T-helper 1 cell treated with Interleukin-12 subunit alpha and Interleukin-12 subunit beta and Interleukin-4 antibody, amounts not matched to agents 30 ng/mL and 1 ng/mL, for 36 hours (primary cell): ENCODE measurements around the gene ZNF490. TPM values are rescaled to one million over a fixed set of nuclear protein-coding genes. Genes with fewer than 3 reads are reported as not detected.

ENCODE experiments used
- intact Hi-C: fragments of 100-400 bp; cut with micrococcal nuclease; formaldehyde crosslinking; loops from one replicate; pipeline ENCODE4 v1.15.1; 2024
- total RNA-seq: library from RNA; stranded (reverse); gene quantifications from 2 replicates; pipeline ENCODE4 v1.2.3, GENCODE V29; 2022

Gene ZNF490
- total RNA-seq, 1 donor from 2014 or later, result 13.1 TPM

- intact Hi-C loops, result no loop called here
Observed at GRCh38 chr19:12546068-12546467, 64.5 kb downstream of the ZNF490 start.

GRCh38 chr19:12545267-12545666 is 65.3 kb downstream of the ZNF490 start:
- intact Hi-C loops, result no loop called here

GRCh38 chr19:12544401-12544876 is 66.2 kb downstream of the ZNF490 start:
- intact Hi-C loops, result no loop called here

- intact Hi-C loops, result no loop called here
Observed at GRCh38 chr19:12543855-12544254, 66.8 kb downstream of the ZNF490 start.

Other genes with a start within 250 kb of the ZNF490 start
- gene ZNF442, start 245.1 kb downstream of the ZNF490 start, total RNA-seq, result 0.59 and 1.1 TPM in 2 replicates
- gene ZNF799, start 209.5 kb downstream of the ZNF490 start, total RNA-seq, result 3.9 and 4.2 TPM in 2 replicates
- gene ZNF443, start 169.8 kb downstream of the ZNF490 start, total RNA-seq, result 3.9 and 4.1 TPM in 2 replicates
- gene ZNF709, start 126.0 kb downstream of the ZNF490 start, total RNA-seq, result 1.6 and 1.9 TPM in 2 replicates
- 11.0 and 11.2 TPM in 2 replicates for gene ZNF564, start 59.3 kb downstream of the ZNF490 start, total RNA-seq
- gene ZNF791, start 107 bp upstream of the ZNF490 start, total RNA-seq, result 31.4 and 34.3 TPM in 2 replicates
- gene MAN2B1, start 55.9 kb upstream of the ZNF490 start, total RNA-seq, result 189 and 197 TPM in 2 replicates
- 19.2 and 20.1 TPM in 2 replicates for gene WDR83, start 56.0 kb upstream of the ZNF490 start, total RNA-seq
- 108 and 121 TPM in 2 replicates for gene DHPS, start 71.1 kb upstream of the ZNF490 start, total RNA-seq
- gene GNG14, start 77.2 kb upstream of the ZNF490 start, total RNA-seq, result not detected in 2 replicates
- 5.0 and 6.1 TPM in 2 replicates for gene FBXW9, start 85.8 kb upstream of the ZNF490 start, total RNA-seq
- 86.1 and 87.4 TPM in 2 replicates for gene TNPO2, start 113.1 kb upstream of the ZNF490 start, total RNA-seq
- 180 and 185 TPM in 2 replicates for gene TRIR, start 123.9 kb upstream of the ZNF490 start, total RNA-seq
- 66.7 and 69.3 TPM in 2 replicates for gene GET3, start 126.7 kb upstream of the ZNF490 start, total RNA-seq
- gene BEST2, start 141.0 kb upstream of the ZNF490 start, total RNA-seq, result 0.10 TPM in 1 of 2 replicates, not detected in the other
- gene HOOK2, start 164.7 kb upstream of the ZNF490 start, total RNA-seq, result 16.5 and 17.9 TPM in 2 replicates
- gene JUNB, start 180.7 kb upstream of the ZNF490 start, total RNA-seq, result 309 and 316 TPM in 2 replicates
- 300 and 302 TPM in 2 replicates for gene PRDX2, start 191.0 kb upstream of the ZNF490 start, total RNA-seq
- gene THSD8, start 191.3 kb upstream of the ZNF490 start, total RNA-seq, result 13.0 and 24.6 TPM in 2 replicates
- gene RNASEH2A, start 195.8 kb upstream of the ZNF490 start, total RNA-seq, result 24.3 and 30.5 TPM in 2 replicates
- not detected in 2 replicates for gene RTBDN, start 223.8 kb upstream of the ZNF490 start, total RNA-seq
- gene MAST1, start 227.7 kb upstream of the ZNF490 start, total RNA-seq, result 0.49 and 1.1 TPM in 2 replicates